B cell (primary cell): Measurements from ENCODE around the gene VAMP7. TPM values are rescaled to one million over a fixed set of nuclear protein-coding genes. Genes with fewer than 3 reads are reported as not detected.
"Not testable (repeated sequence)": the region's sequence is repeated elsewhere in the genome, so short reads cannot be mapped to it uniquely, and the experiment has no call there.

Experiments
- ATAC-seq: fragments of 200-7000 bp; cut with Tn5 transposase; one replicate; pipeline ENCODE4 v1.10.0; 2021; ENCODE audit warnings: low read depth, mild to moderate bottlenecking, moderate number of reproducible peaks, moderate library complexity
- CTCF ChIA-PET: fragments of 350-600 bp; sonication (Branson Sonifier 250); formaldehyde crosslinking; loops from one replicate; lab custom pipeline; 2021; ENCODE audit warnings: antibody characterized with exemption, inconsistent platforms; lab: Charles Lee
- POLR2A ChIA-PET: fragments of 350-600 bp; sonication (Branson Sonifier 250); formaldehyde crosslinking; loops from one replicate; lab custom pipeline; 2021; ENCODE audit warnings: antibody characterized with exemption; lab: Charles Lee
- DNase-seq: peaks from one replicate; pipeline ENCODE4 v3.0.0; 2013
- H2AFZ ChIP-seq: 2 replicates; pipeline ENCODE4 v1.6.1; 2012; ENCODE audit warnings: mild to moderate bottlenecking, low read depth, low read length; ENCODE audit not compliant: insufficient read depth, poor library complexity, severe bottlenecking
- H3K27ac ChIP-seq, 2 donors: 1 replicate in 1 of 2; 2 replicates in 1 of 2; pipeline ENCODE4 v1.5.1; 2012 to 2013; ENCODE audit warnings: low read length in 2 of 2, mild to moderate bottlenecking in 2 of 2, moderate library complexity in 1 of 2
- H3K27me3 ChIP-seq, 4 experiments: fragments of 200-600 bp in 1 of 4; sonication (generic) in 1 of 4; replicated peaks in 1 of 4; 1 replicate in 2 of 4; 2 replicates in 2 of 4; pipeline versions ENCODE4 v1.6.1 to v1.7.0; 2013 to 2016; ENCODE audit warnings: low read length in 3 of 4, mild to moderate bottlenecking in 2 of 4, mixed read lengths in 1 of 4, moderate library complexity in 1 of 4; ENCODE audit not compliant: insufficient read depth in 4 of 4, control insufficient read depth in 3 of 4; ENCODE audit errors: control extremely low read depth in 1 of 4
- H3K36me3 ChIP-seq, 2 experiments: replicated peaks in 1 of 2; 1 replicate in 1 of 2; 2 replicates in 1 of 2; pipeline versions ENCODE4 v1.6.1 to v1.7.1; 2013; ENCODE audit warnings: low read length in 1 of 2; ENCODE audit not compliant: insufficient read depth in 2 of 2, control insufficient read depth in 1 of 2; ENCODE audit errors: control extremely low read depth in 1 of 2, extremely low read depth in 1 of 2
- H3K4me1 ChIP-seq, 2 donors: fragments of 200-600 bp in 1 of 2; sonication (generic) in 1 of 2; 1 replicate in 1 of 2; 2 replicates in 1 of 2; pipeline versions ENCODE4 v1.5.1 to v1.6.1; 2013 to 2017; ENCODE audit warnings: low read length in 2 of 2; ENCODE audit not compliant: control insufficient read depth in 2 of 2, insufficient read depth in 2 of 2
- H3K4me2 ChIP-seq: replicated peaks from 2 replicates; pipeline ENCODE3; 2012; ENCODE audit warnings: mild to moderate bottlenecking, low read depth, low read length; ENCODE audit not compliant: poor library complexity, severe bottlenecking
- H3K4me3 ChIP-seq, 5 experiments: fragments of 200-600 bp in 1 of 5; sonication (generic) in 1 of 5; 1 replicate in 3 of 5; 2 replicates in 2 of 5; pipeline versions ENCODE4 v1.5.1 to v1.7.0; 2011 to 2016; ENCODE audit warnings: low read length in 4 of 5, mild to moderate bottlenecking in 4 of 5, low read depth in 2 of 5, control low read depth in 1 of 5, moderate library complexity in 1 of 5; ENCODE audit not compliant: insufficient read depth in 1 of 5; ENCODE audit errors: control extremely low read depth in 1 of 5, extremely low read depth in 1 of 5
- H3K79me2 ChIP-seq: fragments of 200-600 bp; sonication (generic); one replicate; pipeline ENCODE4 v1.6.0; 2016; ENCODE audit warnings: low read length; ENCODE audit not compliant: control insufficient read depth, insufficient read depth
- H3K9ac ChIP-seq: fragments of 200-600 bp; sonication (generic); 2 replicates; pipeline ENCODE4 v1.6.1; 2017; ENCODE audit warnings: mild to moderate bottlenecking, low read length, moderate library complexity
- H3K9me3 ChIP-seq, 3 donors: one replicate each; pipeline versions ENCODE4 v1.6.1 to v1.7.1; 2013; ENCODE audit warnings: low read length in 2 of 3; ENCODE audit not compliant: control insufficient read depth in 2 of 3, insufficient read depth in 1 of 3; ENCODE audit errors: control extremely low read depth in 1 of 3
- H4K20me1 ChIP-seq: 2 replicates; pipeline ENCODE4 v1.6.0; 2012; ENCODE audit warnings: mild to moderate bottlenecking, low read length; ENCODE audit not compliant: insufficient read depth, control insufficient read depth, poor library complexity, severe bottlenecking
- H3K27ac Mint-ChIP-seq: one replicate; pipeline ENCODE4 v1.8.0; 2021; ENCODE audit warnings: mixed read lengths
- H3K27me3 Mint-ChIP-seq: one replicate; pipeline ENCODE4 v1.8.0; 2021; ENCODE audit warnings: mixed read lengths
- H3K4me1 Mint-ChIP-seq: one replicate; pipeline ENCODE4 v1.8.0; 2021; ENCODE audit warnings: mixed read lengths
- H3K4me3 Mint-ChIP-seq: one replicate; pipeline ENCODE4 v1.8.0; 2021; ENCODE audit warnings: mixed read lengths
- H3K9me3 Mint-ChIP-seq: one replicate; pipeline ENCODE4 v1.8.0; 2022; ENCODE audit warnings: mixed read lengths; ENCODE audit not compliant: insufficient read depth
- CTCF ChIP-seq: fragments of 200-600 bp; IDR thresholded peaks from one replicate; pipeline ENCODE4 v1.8.0; 2022; ENCODE audit warnings: antibody characterized with exemption, mild to moderate bottlenecking
- EZH2 ChIP-seq: IDR thresholded peaks from 2 replicates; pipeline ENCODE4 v1.6.1; 2012; ENCODE audit warnings: borderline replicate concordance, low read depth, mild to moderate bottlenecking, moderate library complexity, low read length; ENCODE audit not compliant: insufficient read depth, poor library complexity, severe bottlenecking
- WGBS: methylation state at CpG from one replicate; pipeline ENCODE4 v1.1.5; 2013; ENCODE audit warnings: missing lambda C conversion rate; ENCODE audit not compliant: insufficient coverage; 5-methylcytosine and 5-hydroxymethylcytosine counted together
- intact Hi-C: fragments of 100-400 bp; cut with micrococcal nuclease; formaldehyde crosslinking; loops from one replicate; pipeline ENCODE4 v1.10.0; 2022
- polyA plus RNA-seq: library from polyadenylated mRNA; depleted of rRNA; stranded (reverse); fragments of >200 nt; gene quantifications from 2 replicates; pipeline ENCODE4 v1.2.3, GENCODE V29; 2012
- total RNA-seq, 2 donors: library from RNA; stranded (reverse); fragments of 120-200 nt in 1 of 2; gene quantifications; 1 replicate in 1 of 2; 2 replicates in 1 of 2; pipeline versions ENCODE4 v1.2.3 to v1.2.4, GENCODE V29; 2013 to 2022

VAMP7 gene
- total and polyA plus RNA-seq, 2 donors (not counting 1 experiment from before 2014, with no cell fraction given) = 8.8 to 19.7 TPM

- POLR2A ChIA-PET, H3K27me3 Mint-ChIP-seq, H4K20me1 ChIP-seq, intact Hi-C loops, DNase-seq, H3K27ac ChIP-seq, CTCF ChIA-PET, H2AFZ ChIP-seq, H3K27me3 ChIP-seq, H3K9me3 Mint-ChIP-seq, H3K4me3 Mint-ChIP-seq, ATAC-seq, H3K4me3 ChIP-seq, H3K4me2 ChIP-seq, H3K27ac Mint-ChIP-seq, H3K9me3 ChIP-seq, H3K36me3 ChIP-seq, H3K4me1 Mint-ChIP-seq, H3K9ac ChIP-seq, H3K4me1 ChIP-seq, H3K79me2 ChIP-seq: not testable (repeated sequence)
- 89% methylated on average over 4 of the region's 7 CpGs for WGBS
Measured at GRCh38 chrX:155972241-155972640, 91.1 kb downstream of the VAMP7 start.

DNA sequence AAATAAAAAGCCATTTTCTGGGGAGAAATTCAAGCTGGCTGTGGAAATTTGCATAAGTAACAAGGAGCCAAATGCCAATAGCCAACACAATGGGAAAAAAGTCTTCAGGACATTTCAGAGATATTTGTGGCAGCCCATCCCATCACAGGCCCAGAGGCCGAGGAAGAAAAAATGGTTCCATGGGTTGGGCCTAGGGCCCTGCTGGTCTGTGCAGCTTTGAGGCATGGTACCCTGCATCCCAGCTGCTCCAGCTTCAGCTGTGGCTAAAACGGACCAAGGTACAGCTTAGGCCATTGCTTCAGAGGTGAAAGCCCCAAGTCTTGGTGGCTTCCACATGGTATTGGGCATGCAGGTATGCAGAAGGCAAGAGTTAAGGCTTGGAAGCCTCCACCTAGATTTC lies 102.2 kb downstream of the VAMP7 start:
- 81% methylated on average over 2 of the region's 2 CpGs for WGBS
- Histone ChIP-seq H4K20me1 (no peaks in the 10 kb centered on the region), H2AFZ (no peak overlapping the region), H3K36me3 (no peaks in the 10 kb centered on the region), H3K27ac (no peak overlapping the region), H3K4me2 (no peak overlapping the region), H3K27me3 (no peaks in the 10 kb centered on the region), H3K9ac (no peak overlapping the region), H3K9me3 (peaks cover 0 to 14% (median 3%) of the 10 kb centered on the region in 3 donors), H3K4me3 (no peak overlapping the region), H3K79me2 (no peaks in the 10 kb centered on the region), H3K4me1 (no peaks in the 10 kb centered on the region)
- TF ChIP-seq EZH2 (no peak), CTCF (no peak)
- intact Hi-C loops = no loop called here
- ChIA-PET CTCF (no interaction called here), POLR2A (no interaction called here)
- no peaks in the 10 kb centered on the region for H3K4me1 Mint-ChIP-seq
- no peak overlapping the region for H3K27ac Mint-ChIP-seq
- peaks cover 1% of the 10 kb centered on the region for H3K9me3 Mint-ChIP-seq
- no peaks in the 10 kb centered on the region for H3K27me3 Mint-ChIP-seq
- no peak overlapping the region for H3K4me3 Mint-ChIP-seq
- DNase-seq (no peak), ATAC-seq (no peak)
